Daoy (cell line): ENCODE data around the gene RBM15. TPM values are rescaled to one million over a fixed set of nuclear protein-coding genes. Genes with fewer than 3 reads are reported as not detected.

Experiments used
- total RNA-seq: library from RNA; depleted of rRNA; stranded (reverse); fragments of >200 nt; shearing (Covaris generic); gene quantifications from 2 replicates; pipeline ENCODE4 v1.2.3, GENCODE V29; 2014; rRNA removed

Gene RBM15
- total RNA-seq, 1 experiment from 2014 or later = 39.1 TPM

Other genes starting within 250 kb of the RBM15 start
- gene UBL4B, start 226.9 kb upstream of the RBM15 start, total RNA-seq = not detected in 2 replicates
- 0.46 and 0.60 TPM in 2 replicates for gene SLC6A17, start 188.9 kb upstream of the RBM15 start, total RNA-seq
- gene KCNC4, start 129.1 kb upstream of the RBM15 start, total RNA-seq = 5.1 and 5.5 TPM in 2 replicates
- 3.9 and 6.8 TPM in 2 replicates for gene SLC16A4, start 51.6 kb downstream of the RBM15 start, total RNA-seq
- 123 and 189 TPM in 2 replicates for gene LAMTOR5, start 68.3 kb downstream of the RBM15 start, total RNA-seq
- gene PROK1, start 111.8 kb downstream of the RBM15 start, total RNA-seq = not detected in 2 replicates
- gene KCNA10, start 179.8 kb downstream of the RBM15 start, total RNA-seq = not detected in 2 replicates